HG03039 (cell line): ENCODE data around the gene TBC1D1.

Experiments
- ATAC-seq: cut with Tn5 transposase; IDR thresholded peaks from one replicate; pipeline ENCODE4 v1.9.1; 2021; ENCODE audit warnings: mild to moderate bottlenecking, moderate library complexity; ENCODE audit not compliant: unreplicated experiment

Gene TBC1D1

GRCh38 chr4:38181286-38181685, 290.4 kb downstream of the TBC1D1 start:
- ATAC-seq, result no peak

DNA sequence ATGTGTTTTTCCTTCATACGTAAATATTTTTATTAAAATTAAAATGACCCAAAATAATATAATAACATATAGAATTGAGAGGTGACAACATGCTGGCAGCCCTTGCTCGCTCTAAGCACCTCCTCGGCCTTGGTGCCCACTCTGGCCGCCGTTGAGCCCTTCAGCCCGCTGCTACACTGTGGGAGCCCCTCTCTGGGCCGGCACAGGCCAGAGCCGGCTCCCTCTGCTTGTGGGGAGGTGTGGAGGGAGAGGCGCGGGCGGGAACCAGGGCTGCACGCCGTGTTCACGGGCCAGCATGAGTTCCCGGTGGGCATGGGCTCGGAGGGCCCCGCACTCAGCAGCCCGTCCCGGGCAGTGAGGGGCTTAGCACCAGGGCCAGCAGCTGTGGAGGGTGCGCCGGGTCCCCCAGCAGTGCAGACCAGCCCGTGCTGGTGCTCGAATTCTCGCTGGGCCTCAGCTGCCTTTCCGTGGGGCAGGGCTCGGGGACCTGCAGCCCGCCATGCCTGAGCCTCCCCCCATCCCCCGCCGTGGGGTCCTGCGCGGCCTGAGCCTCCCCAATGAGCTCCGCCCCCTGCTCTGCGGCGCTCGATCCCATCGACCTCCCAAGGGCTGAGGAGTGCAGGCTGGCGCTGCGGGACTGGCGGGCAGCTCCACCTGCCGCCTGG, 291.6 kb downstream of the TBC1D1 start:
- ATAC-seq, result no peak

GRCh38 chr4:38184404-38184803, 293.5 kb downstream of the TBC1D1 start:
- ATAC-seq, result no peak

- ATAC-seq, result no peak
Measured at GRCh38 chr4:38185406-38186144, 294.7 kb downstream of the TBC1D1 start.

- no peak for ATAC-seq
Measured at GRCh38 chr4:38188136-38188535, 297.3 kb downstream of the TBC1D1 start.

GRCh38 chr4:38188631-38189101, 297.8 kb downstream of the TBC1D1 start:
- no peak for ATAC-seq
